ENCODE measurements around the gene EYA2. TPM values are rescaled to one million over a fixed set of nuclear protein-coding genes. Genes with fewer than 3 reads are reported as not detected.

The EYA2 gene
- total and polyA plus RNA-seq, 2 experiments from 2014 or later: 1.4 to 2.0 TPM

GRCh38 chr20:47089151-47089550 lies 194.5 kb downstream of the EYA2 start:
- no peak overlapping the region for H2AFZ ChIP-seq
- H3K4me3 ChIP-seq: no peak overlapping the region
- H3K27ac ChIP-seq: no peak overlapping the region
- no peaks in the 10 kb centered on the region for H3K79me2 ChIP-seq
- H4K20me1 ChIP-seq (ENCODE audit: insufficient read depth, poor library complexity, severe bottlenecking): no peaks in the 10 kb centered on the region
- H3K9me3 ChIP-seq (ENCODE audit: low read depth): no peaks in the 10 kb centered on the region
- no peaks in the 10 kb centered on the region for H3K36me3 ChIP-seq (replicated peaks; ENCODE audit: insufficient read depth, low read depth)
- no peaks in the 10 kb centered on the region for H3K4me1 ChIP-seq (ENCODE audit: insufficient read depth)
- no peaks in the 10 kb centered on the region for H3K27me3 ChIP-seq
- H3K9me2 ChIP-seq (replicated peaks; ENCODE audit: insufficient read depth): no peaks in the 10 kb centered on the region
- 97% methylated on average over 15 of the region's 15 CpGs for WGBS (ENCODE audit: low lambda C conversion rate, missing lambda C conversion rate)
- no peak for DNase-seq (ENCODE audit: low spot score)
- no peak overlapping the region for H3K4me2 ChIP-seq
- TF ChIP-seq EZH2phosphoT487 (IDR thresholded peaks at IDR 0.05; ENCODE audit: low read depth, severe bottlenecking, unreplicated experiment): no peak
- TF ChIP-seq CTCF (IDR thresholded peaks at IDR 0.05; ENCODE audit: poor library complexity): no peak
- TF ChIP-seq EZH2 (IDR thresholded peaks at IDR 0.05; ENCODE audit: borderline replicate concordance): no peak

- H4K20me1 ChIP-seq (ENCODE audit: insufficient read depth, poor library complexity, severe bottlenecking): no peaks in the 10 kb centered on the region
- H3K9me3 ChIP-seq (ENCODE audit: low read depth): no peaks in the 10 kb centered on the region
- no peak overlapping the region for H3K4me2 ChIP-seq
- 92% methylated on average over 5 of the region's 5 CpGs for WGBS (ENCODE audit: low lambda C conversion rate, missing lambda C conversion rate)
- H3K4me3 ChIP-seq: no peak overlapping the region
- no peaks in the 10 kb centered on the region for H3K27me3 ChIP-seq
- TF ChIP-seq EZH2phosphoT487 (IDR thresholded peaks at IDR 0.05; ENCODE audit: low read depth, severe bottlenecking, unreplicated experiment) (no peak), EZH2 (IDR thresholded peaks at IDR 0.05; ENCODE audit: borderline replicate concordance) (no peak), CTCF (IDR thresholded peaks at IDR 0.05; ENCODE audit: poor library complexity) (no peak)
- DNase-seq (ENCODE audit: low spot score): no peak
- H3K4me1 ChIP-seq (ENCODE audit: insufficient read depth): no peaks in the 10 kb centered on the region
- no peaks in the 10 kb centered on the region for H3K9me2 ChIP-seq (replicated peaks; ENCODE audit: insufficient read depth)
- H3K79me2 ChIP-seq: no peaks in the 10 kb centered on the region
- H2AFZ ChIP-seq: no peak overlapping the region
- no peaks in the 10 kb centered on the region for H3K36me3 ChIP-seq (replicated peaks; ENCODE audit: insufficient read depth, low read depth)
- H3K27ac ChIP-seq: no peak overlapping the region
Observed at GRCh38 chr20:47090835-47091234, 196.2 kb downstream of the EYA2 start.

- no peak for DNase-seq (ENCODE audit: low spot score)
- Histone ChIP-seq H3K4me2 (no peak overlapping the region), H3K4me1 (ENCODE audit: insufficient read depth) (no peaks in the 10 kb centered on the region), H3K4me3 (no peak overlapping the region), H3K9me3 (ENCODE audit: low read depth) (no peaks in the 10 kb centered on the region), H3K27me3 (no peaks in the 10 kb centered on the region), H3K27ac (no peak overlapping the region), H3K36me3 (replicated peaks; ENCODE audit: insufficient read depth, low read depth) (no peaks in the 10 kb centered on the region), H2AFZ (no peak overlapping the region), H4K20me1 (ENCODE audit: insufficient read depth, poor library complexity, severe bottlenecking) (no peaks in the 10 kb centered on the region), H3K9me2 (replicated peaks; ENCODE audit: insufficient read depth) (no peaks in the 10 kb centered on the region), H3K79me2 (no peaks in the 10 kb centered on the region)
- TF ChIP-seq EZH2 (IDR thresholded peaks at IDR 0.05; ENCODE audit: borderline replicate concordance) (no peak), CTCF (IDR thresholded peaks at IDR 0.05; ENCODE audit: poor library complexity) (no peak), EZH2phosphoT487 (IDR thresholded peaks at IDR 0.05; ENCODE audit: low read depth, severe bottlenecking, unreplicated experiment) (no peak)
- 79% methylated on average over 13 of the region's 13 CpGs for WGBS (ENCODE audit: low lambda C conversion rate, missing lambda C conversion rate)
Observed at GRCh38 chr20:47093320-47093966, 198.8 kb downstream of the EYA2 start.

Data from hepatocyte (in vitro differentiated cells).